Measurements from ENCODE around the gene COL1A1.
A peak's percentile ranks its signal among the peaks of the same experiment; 100 is the strongest.

Gene COL1A1

GRCh38 chr17:50204431-50204830 is 3.0 kb upstream of the COL1A1 start:
- in situ Hi-C loops (cut with MboI; ENCODE audit: low pct_unique_long_range_greater_than_20kb, low sequenced_read_pairs), result no loop called here
- no peak for DNase-seq

- no peak for DNase-seq
- in situ Hi-C loops (cut with MboI; ENCODE audit: low pct_unique_long_range_greater_than_20kb, low sequenced_read_pairs), result no loop called here
Measured at GRCh38 chr17:50203604-50204345, 2.3 kb upstream of the COL1A1 start.

DNA sequence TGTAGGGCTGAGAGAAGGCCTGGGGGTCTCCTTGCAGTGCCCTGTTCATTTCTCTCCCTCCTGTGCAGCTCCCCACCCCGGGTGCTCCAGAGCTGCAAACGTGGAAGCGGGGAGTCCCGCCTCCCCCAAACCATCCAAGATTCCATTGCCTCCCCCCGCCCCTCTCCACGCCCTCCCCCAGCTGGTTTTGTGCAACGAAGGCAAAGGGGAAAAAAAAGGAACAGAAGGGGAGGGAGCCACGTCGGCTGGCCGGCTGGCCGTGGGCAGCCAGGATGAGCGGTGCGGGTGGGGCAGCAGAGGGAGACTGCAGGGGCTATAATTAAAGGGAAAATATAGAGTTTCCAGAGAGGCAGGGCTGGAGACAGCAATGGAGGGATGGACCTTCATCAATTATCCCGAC is 1.7 kb upstream of the COL1A1 start:
- in situ Hi-C loops (cut with MboI; ENCODE audit: low pct_unique_long_range_greater_than_20kb, low sequenced_read_pairs), result no loop called here
- no peak for DNase-seq

- in situ Hi-C loops (cut with MboI; ENCODE audit: low pct_unique_long_range_greater_than_20kb, low sequenced_read_pairs), result no loop called here
- DNase-seq, result peak; percentile 90
Measured at GRCh38 chr17:50200457-50201275, 765 bp downstream of the COL1A1 start.

DNA sequence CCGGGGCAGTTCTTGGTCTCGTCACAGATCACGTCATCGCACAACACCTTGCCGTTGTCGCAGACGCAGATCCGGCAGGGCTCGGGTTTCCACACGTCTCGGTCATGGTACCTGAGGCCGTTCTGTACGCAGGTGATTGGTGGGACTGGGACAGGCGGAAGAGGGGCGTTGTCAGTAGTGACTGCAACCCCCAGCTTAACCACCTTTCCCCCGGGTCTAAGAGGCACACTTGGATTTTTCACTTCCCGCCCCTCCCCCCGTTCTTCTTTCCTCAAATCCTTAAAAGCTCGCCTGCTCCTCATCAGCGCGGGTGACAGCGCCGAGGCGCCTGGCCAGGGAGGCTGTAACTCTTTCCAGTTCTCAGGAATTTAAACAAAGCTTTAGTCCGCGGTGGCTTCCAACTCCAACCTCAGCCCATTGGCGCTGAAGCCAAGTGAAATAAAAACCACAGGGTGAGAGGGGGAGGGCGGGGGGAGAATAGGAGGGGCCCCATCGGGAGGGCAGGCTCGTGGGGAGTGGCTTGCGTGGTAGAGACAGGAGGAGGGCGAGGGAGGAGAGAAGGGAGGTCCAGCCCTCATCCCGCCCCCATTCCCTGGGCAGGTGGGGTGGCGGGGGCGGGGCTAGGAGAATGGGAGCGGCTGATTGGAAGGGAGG is 1.5 kb downstream of the COL1A1 start:
- DNase-seq, result peak; percentile 84
- in situ Hi-C loops (cut with MboI; ENCODE audit: low pct_unique_long_range_greater_than_20kb, low sequenced_read_pairs), result no loop called here

DNA sequence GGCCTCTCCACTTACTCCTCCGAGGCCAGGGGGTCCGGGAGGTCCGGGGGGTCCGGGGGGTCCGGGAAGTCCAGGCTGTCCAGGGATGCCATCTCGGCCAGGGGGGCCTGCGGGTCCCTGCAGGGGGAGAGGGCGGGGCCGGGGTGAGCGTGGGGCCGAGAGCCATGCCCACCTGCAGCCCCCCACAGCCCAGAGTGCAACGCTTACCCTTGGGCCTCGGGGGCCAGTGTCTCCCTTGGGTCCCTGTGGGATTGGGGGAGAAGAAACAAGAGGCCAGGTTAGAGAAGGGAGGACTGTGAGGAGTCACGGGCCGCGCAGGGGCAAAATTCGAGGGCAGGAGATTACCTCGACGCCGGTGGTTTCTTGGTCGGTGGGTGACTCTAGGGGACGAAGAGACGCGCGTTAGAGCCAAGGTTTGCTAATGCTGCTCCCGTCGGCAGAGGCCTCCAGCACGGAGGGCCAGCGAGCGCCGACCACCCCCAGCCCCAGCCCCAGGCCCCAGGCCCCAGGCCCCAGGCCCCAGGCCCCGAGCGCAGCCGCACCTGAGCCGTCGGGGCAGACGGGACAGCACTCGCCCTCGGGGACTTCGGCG is 2.1 kb downstream of the COL1A1 start:
- DNase-seq, result no peak
- in situ Hi-C loops (cut with MboI; ENCODE audit: low pct_unique_long_range_greater_than_20kb, low sequenced_read_pairs), result no loop called here

DNA sequence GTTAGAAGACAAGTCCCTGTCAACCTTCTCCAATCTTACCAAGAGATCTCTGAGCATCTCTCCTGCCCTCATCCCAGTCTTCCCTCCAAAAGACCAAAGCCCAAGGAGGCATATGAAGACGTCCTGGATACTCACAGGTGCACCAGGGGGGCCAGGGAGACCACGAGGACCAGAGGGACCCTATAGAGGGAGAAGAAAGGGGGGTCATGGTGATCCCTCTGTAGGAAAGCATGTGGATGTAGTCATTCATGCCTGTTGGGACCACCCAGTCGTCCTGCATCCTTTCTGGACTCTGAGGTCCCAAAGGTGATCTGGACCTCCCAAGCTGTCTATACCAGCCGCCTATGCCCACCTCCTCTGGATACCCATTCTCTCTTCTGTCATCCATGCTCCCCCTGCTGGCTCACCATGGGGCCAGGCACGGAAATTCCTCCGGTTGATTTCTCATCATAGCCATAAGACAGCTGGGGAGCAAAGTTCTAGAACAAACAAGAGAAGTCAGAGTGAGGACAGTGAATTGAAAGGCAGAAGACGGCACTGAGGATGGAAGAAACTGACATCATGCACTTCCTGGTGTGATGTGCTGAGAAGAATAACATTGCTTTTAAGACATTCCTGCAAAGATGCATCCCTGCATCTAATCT is 3.3 kb downstream of the COL1A1 start:
- in situ Hi-C loops (cut with MboI; ENCODE audit: low pct_unique_long_range_greater_than_20kb, low sequenced_read_pairs), result no loop called here
- DNase-seq, result peak; percentile 85

GRCh38 chr17:50196826-50197225 is 4.6 kb downstream of the COL1A1 start:
- in situ Hi-C loops (cut with MboI; ENCODE audit: low pct_unique_long_range_greater_than_20kb, low sequenced_read_pairs), result no loop called here
- DNase-seq, result no peak

GRCh38 chr17:50196036-50196435 is 5.4 kb downstream of the COL1A1 start:
- no peak for DNase-seq
- in situ Hi-C loops (cut with MboI; ENCODE audit: low pct_unique_long_range_greater_than_20kb, low sequenced_read_pairs), result no loop called here

DNA sequence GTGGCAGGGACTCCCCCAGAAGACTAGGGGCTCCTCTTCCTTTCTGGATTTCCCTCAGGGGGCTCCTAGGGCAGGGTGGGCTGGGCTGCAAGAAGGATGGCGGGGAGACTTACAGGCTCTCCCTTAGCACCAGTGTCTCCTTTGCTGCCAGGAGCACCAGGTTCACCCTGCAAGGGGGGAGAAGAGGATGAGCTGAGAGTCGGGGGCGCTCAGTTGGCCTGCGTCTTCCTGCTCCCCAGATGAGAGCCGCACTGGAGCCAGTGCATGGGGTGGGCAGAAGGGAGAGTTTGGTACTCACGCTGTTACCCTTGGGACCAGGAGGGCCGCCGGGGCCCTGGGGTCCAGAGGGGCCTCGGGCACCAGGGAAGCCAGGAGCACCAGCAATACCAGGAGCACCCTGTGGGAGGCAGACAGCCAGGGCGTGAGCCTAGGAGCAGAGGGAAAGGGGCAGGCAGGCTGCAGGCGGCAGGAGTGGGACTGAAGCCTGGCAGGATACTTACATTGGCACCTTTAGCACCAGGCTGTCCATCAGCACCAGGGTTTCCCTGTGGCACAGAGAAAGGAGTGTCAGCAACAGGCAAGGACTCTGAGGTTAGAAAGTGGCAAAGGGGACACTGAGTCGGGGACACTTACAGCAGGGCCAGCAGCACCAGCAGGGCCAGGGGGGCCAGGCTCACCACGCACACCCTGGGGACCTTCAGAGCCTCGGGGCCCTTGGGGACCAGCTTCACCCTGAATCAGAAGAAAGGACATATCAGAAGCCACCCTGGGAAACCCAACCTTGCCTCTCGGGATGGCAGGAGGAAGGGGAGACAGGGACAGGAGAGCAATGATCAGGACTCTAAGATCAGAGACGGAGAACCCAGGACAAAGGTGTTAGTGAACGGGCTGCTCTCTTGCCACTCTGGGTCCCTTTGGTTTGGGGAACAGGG is 6.2 kb downstream of the COL1A1 start:
- in situ Hi-C loops (cut with MboI; ENCODE audit: low pct_unique_long_range_greater_than_20kb, low sequenced_read_pairs), result no loop called here
- no peak for DNase-seq

DNA sequence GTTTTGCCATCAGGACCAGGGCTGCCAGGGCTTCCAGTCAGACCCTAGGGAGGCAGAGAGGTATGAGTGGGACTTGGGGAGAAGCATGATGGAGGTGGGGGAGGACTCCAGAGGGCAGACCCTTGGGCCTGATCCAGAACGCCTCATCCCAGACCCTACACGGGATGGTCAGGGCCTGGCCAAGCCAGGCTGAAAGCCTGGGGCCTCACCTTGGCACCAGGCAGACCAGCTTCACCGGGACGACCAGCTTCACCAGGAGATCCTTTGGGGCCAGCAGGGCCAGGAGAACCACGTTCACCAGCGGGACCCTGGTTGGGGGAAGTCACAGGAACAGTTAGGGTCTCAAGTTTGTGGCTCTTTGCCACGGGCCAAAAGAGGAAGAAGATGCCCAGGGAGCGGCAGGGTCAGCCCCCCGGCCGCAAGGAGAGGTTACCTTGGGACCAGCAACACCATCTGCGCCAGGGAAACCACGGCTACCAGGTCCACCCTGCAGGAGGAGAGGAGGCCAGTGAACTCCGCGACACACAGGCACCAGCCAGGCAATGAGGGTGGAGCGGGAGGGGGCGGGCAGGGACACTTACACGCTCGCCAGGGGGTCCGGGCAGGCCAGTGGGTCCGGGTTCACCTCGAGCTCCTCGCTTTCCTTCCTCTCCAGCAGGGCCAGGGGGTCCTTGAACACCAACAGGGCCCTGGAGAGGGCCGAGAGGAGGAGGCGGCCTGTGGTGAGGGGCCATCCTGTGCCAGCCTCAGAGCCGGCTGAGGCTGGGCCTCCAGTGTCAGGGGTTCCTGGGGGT is 7.1 kb downstream of the COL1A1 start:
- DNase-seq, result no peak
- in situ Hi-C loops (cut with MboI; ENCODE audit: low pct_unique_long_range_greater_than_20kb, low sequenced_read_pairs), result no loop called here

GRCh38 chr17:50192618-50193291 is 8.7 kb downstream of the COL1A1 start:
- in situ Hi-C loops (cut with MboI; ENCODE audit: low pct_unique_long_range_greater_than_20kb, low sequenced_read_pairs), result no loop called here
- no peak for DNase-seq

DNA sequence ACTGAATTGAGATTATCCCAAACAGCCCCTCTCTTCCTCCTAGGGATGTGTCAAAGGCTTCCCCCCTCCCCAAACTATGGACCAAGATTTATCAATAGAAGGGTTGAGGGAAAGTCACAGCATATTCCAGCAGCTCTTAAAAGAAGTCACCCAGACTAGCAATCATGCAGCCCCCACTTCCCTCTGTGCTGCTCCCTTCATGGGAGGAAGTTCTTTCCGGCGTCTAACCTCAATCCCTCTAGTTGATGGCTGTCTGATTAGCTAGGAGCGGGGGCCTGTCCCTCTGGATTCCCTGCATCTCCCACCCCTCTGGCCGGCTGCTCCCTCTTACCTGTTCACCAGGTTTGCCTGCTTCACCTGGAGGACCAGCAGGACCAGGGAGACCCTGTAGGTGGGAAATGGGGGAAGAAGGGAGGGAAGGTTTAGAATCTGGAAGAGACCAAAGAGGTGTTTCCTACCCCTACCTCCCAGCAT is 9.2 kb downstream of the COL1A1 start:
- DNase-seq, result no peak
- in situ Hi-C loops (cut with MboI; ENCODE audit: low pct_unique_long_range_greater_than_20kb, low sequenced_read_pairs), result no loop called here

GRCh38 chr17:50191359-50192143 is 9.9 kb downstream of the COL1A1 start:
- no peak for DNase-seq
- in situ Hi-C loops (cut with MboI; ENCODE audit: low pct_unique_long_range_greater_than_20kb, low sequenced_read_pairs), result no loop called here

DNA sequence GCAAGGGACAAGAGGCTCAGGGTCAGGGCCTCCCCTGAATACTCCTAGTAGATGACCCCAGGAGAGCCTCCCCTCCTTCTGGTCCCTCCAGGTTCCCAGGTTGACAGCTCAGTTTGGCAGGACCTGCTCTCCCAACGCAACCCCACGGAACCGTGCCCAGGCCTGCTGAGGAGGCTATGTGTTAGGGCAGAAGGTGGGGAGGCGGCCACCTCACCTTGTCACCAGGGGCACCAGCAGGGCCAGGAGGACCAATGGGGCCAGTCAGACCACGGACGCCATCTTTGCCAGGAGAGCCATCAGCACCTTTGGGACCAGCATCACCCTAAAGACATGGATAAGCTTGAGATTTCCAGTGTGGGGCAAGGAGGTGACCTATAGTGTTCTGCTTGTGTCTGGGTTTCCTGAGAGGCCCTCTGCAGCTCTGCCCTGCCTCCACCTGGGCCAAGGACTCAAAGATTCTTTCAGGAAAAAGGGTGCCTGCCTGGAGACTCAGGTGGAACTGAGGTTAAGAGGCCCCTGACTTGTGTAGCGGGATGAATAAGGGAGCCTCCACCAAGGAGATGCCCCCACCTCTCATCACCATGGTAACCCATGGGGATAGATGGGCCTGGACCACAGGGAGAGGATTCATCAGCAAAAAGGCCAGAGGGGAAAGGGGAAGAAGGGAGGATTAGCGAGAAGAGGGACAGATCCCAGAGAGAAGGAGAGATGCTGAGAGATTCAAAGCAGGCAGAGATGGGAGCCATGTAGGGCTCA is 10.7 kb downstream of the COL1A1 start:
- in situ Hi-C loops (cut with MboI; ENCODE audit: low pct_unique_long_range_greater_than_20kb, low sequenced_read_pairs), result no loop called here
- DNase-seq, result no peak

GRCh38 chr17:50190293-50190602 is 11.2 kb downstream of the COL1A1 start:
- no peak for DNase-seq
- in situ Hi-C loops (cut with MboI; ENCODE audit: low pct_unique_long_range_greater_than_20kb, low sequenced_read_pairs), result no loop called here

Data from KBM-7 (cell line).